OCI-LY1 (cell line): ENCODE data around the gene AADAC.

Experiments
- H2AFZ ChIP-seq: fragments of 200-600 bp; sonication (generic), shearing (Covaris generic); 2 replicates; pipeline ENCODE4 v1.6.0; 2014; ENCODE audit warnings: antibody characterized with exemption, mild to moderate bottlenecking, low read length
- H3F3A ChIP-seq: fragments of 200-600 bp; sonication (generic), shearing (Covaris generic); 2 replicates; pipeline ENCODE4 v1.6.0; 2014; ENCODE audit warnings: mild to moderate bottlenecking, antibody characterized with exemption, low read length, moderate library complexity; ENCODE audit not compliant: insufficient read depth
- H3K27ac ChIP-seq: fragments of 200-600 bp; sonication (generic); 2 replicates; pipeline ENCODE4 v1.5.1; 2014; ENCODE audit warnings: low read length, mixed run types, mild to moderate bottlenecking, low read depth; ENCODE audit not compliant: poor library complexity, severe bottlenecking
- H3K27me3 ChIP-seq: fragments of 200-600 bp; sonication (generic); 2 replicates; pipeline ENCODE4 v1.6.0; 2014; ENCODE audit warnings: antibody characterized with exemption, mild to moderate bottlenecking, low read length, moderate library complexity; ENCODE audit not compliant: insufficient read depth
- H3K36me3 ChIP-seq: fragments of 200-600 bp; sonication (generic); 2 replicates; pipeline ENCODE4 v1.6.1; 2014; ENCODE audit warnings: mild to moderate bottlenecking, antibody characterized with exemption, low read length, moderate library complexity, mixed read lengths; ENCODE audit not compliant: insufficient read depth
- H3K4me1 ChIP-seq: fragments of 200-600 bp; sonication (generic); 2 replicates; pipeline ENCODE4 v1.5.1; 2014; ENCODE audit warnings: mild to moderate bottlenecking, low read length, moderate library complexity; ENCODE audit not compliant: insufficient read depth, severe bottlenecking
- H3K4me2 ChIP-seq: fragments of 200-600 bp; sonication (generic), shearing (Covaris generic); 2 replicates; pipeline ENCODE4 v1.6.1; 2014; ENCODE audit warnings: low read length
- H3K4me3 ChIP-seq: fragments of 200-600 bp; sonication (generic); 2 replicates; pipeline ENCODE4 v1.5.1; 2014; ENCODE audit warnings: low read length, low read depth, mild to moderate bottlenecking, mixed read lengths; ENCODE audit not compliant: poor library complexity, severe bottlenecking
- H3K79me2 ChIP-seq: fragments of 200-600 bp; shearing (Covaris generic); 2 replicates; pipeline ENCODE4 v1.6.1; 2016; ENCODE audit warnings: mixed run types, low read length, mixed read lengths; ENCODE audit not compliant: insufficient read depth
- H3K9ac ChIP-seq: fragments of 200-600 bp; sonication (generic), shearing (Covaris generic); 2 replicates; pipeline ENCODE4 v1.6.1; 2014; ENCODE audit warnings: mild to moderate bottlenecking, low read length, mixed read lengths
- H3K9me2 ChIP-seq: fragments of 200-600 bp; sonication (generic), shearing (Covaris generic); 2 replicates; pipeline ENCODE4 v1.6.1; 2014; ENCODE audit warnings: low read depth, mild to moderate bottlenecking, low read length, mixed read lengths
- H3K9me3 ChIP-seq: fragments of 200-600 bp; shearing (Covaris generic); 2 replicates; pipeline ENCODE4 v1.6.1; 2014; ENCODE audit warnings: low read length, mixed read lengths
- H4K20me1 ChIP-seq: fragments of 200-600 bp; sonication (generic), shearing (Covaris generic); 2 replicates; pipeline ENCODE4 v1.6.0; 2016; ENCODE audit warnings: mild to moderate bottlenecking, low read length; ENCODE audit not compliant: insufficient read depth
- EZH2 ChIP-seq: fragments of 200-600 bp; sonication (generic), shearing (Covaris generic); IDR thresholded peaks from 2 replicates; pipeline ENCODE4 v1.8.0; 2017; ENCODE audit warnings: borderline replicate concordance, mixed run types, mild to moderate bottlenecking, antibody characterized with exemption, low read length, moderate library complexity, mixed read lengths
- TF ChIP-seq, protein P1 (sequence below): fragments of 200-600 bp; sonication (generic), shearing (Covaris generic); IDR thresholded peaks from 2 replicates; pipeline ENCODE4 v1.5.1; 2017; ENCODE audit warnings: mild to moderate bottlenecking, antibody characterized with exemption, low read length, moderate library complexity, mixed read lengths

The AADAC gene

DNA sequence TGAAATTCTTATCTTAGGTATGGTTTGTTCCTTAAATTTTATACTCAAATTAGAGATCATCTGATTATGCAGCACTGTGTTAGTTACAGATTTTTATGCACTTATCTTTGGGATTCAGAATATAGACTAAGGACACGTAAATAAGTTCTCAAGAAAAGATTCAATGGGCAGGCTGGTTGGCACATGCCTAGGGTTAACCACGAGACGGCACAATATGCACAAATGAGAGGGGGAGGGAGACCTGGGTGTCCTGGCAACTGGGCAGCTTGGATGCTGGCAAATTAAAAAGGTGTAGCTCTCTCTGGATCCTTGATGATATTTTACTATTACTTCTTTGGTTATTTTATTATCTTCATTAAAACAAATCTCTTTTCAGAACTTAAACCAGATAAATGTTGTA is 672 bp downstream of the AADAC start:
- Histone ChIP-seq H3K9me2 (no peaks in the 10 kb centered on the region), H3K79me2 (no peaks in the 10 kb centered on the region), H3K27me3 (no peaks in the 10 kb centered on the region; the same call in 1 of the 2 replicates), H3K4me1 (no peaks in the 10 kb centered on the region), H4K20me1 (no peaks in the 10 kb centered on the region), H3K36me3 (no peaks in the 10 kb centered on the region), H3F3A (no peaks in the 10 kb centered on the region), H2AFZ (no peak overlapping the region), H3K9ac (no peak overlapping the region), H3K4me2 (no peak overlapping the region), H3K9me3 (no peaks in the 10 kb centered on the region), H3K27ac (no peak overlapping the region), H3K4me3 (no peak overlapping the region)
- TF ChIP-seq, protein P1, sequence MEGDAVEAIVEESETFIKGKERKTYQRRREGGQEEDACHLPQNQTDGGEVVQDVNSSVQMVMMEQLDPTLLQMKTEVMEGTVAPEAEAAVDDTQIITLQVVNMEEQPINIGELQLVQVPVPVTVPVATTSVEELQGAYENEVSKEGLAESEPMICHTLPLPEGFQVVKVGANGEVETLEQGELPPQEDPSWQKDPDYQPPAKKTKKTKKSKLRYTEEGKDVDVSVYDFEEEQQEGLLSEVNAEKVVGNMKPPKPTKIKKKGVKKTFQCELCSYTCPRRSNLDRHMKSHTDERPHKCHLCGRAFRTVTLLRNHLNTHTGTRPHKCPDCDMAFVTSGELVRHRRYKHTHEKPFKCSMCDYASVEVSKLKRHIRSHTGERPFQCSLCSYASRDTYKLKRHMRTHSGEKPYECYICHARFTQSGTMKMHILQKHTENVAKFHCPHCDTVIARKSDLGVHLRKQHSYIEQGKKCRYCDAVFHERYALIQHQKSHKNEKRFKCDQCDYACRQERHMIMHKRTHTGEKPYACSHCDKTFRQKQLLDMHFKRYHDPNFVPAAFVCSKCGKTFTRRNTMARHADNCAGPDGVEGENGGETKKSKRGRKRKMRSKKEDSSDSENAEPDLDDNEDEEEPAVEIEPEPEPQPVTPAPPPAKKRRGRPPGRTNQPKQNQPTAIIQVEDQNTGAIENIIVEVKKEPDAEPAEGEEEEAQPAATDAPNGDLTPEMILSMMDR: no peak
- no peak for TF ChIP-seq EZH2

DNA sequence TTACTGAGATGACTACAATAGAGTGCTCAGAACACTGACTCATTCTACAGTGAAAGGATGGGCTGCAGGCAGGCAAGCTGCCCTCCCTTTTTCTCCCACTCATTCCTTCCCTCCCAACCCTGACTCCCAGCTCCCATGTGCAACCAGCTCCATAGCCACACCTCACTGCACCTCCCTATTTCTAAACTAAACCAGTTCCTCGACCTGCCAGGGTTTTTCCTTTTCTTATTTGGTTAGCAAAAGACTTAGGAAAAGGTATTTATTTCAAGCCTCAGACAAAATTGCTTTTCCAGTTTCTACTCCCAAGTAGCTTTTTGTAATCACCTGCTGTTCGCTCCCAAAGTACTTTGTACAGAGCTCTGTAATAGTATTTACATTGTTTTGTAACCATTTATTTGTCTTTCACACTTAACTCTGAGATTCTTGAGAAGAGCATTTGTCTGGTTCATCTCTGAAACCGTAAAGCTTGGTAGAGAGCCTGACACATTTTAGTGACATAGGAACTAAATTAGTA is 2.2 kb downstream of the AADAC start:
- no peaks in the 10 kb centered on the region for H3K9me3 ChIP-seq
- H3K27me3 ChIP-seq: no peaks in the 10 kb centered on the region; the same call in 1 of the 2 replicates
- no peak overlapping the region for H3K27ac ChIP-seq
- H3K79me2 ChIP-seq: no peaks in the 10 kb centered on the region
- H3K4me3 ChIP-seq: no peak overlapping the region
- TF ChIP-seq EZH2: no peak
- TF ChIP-seq, protein P1: no peak
- H3K9ac ChIP-seq: no peak overlapping the region
- no peaks in the 10 kb centered on the region for H3K9me2 ChIP-seq
- no peaks in the 10 kb centered on the region for H3K36me3 ChIP-seq
- H3F3A ChIP-seq: no peaks in the 10 kb centered on the region
- H3K4me1 ChIP-seq: no peaks in the 10 kb centered on the region
- H3K4me2 ChIP-seq: no peak overlapping the region
- H4K20me1 ChIP-seq: no peaks in the 10 kb centered on the region
- no peak overlapping the region for H2AFZ ChIP-seq

DNA sequence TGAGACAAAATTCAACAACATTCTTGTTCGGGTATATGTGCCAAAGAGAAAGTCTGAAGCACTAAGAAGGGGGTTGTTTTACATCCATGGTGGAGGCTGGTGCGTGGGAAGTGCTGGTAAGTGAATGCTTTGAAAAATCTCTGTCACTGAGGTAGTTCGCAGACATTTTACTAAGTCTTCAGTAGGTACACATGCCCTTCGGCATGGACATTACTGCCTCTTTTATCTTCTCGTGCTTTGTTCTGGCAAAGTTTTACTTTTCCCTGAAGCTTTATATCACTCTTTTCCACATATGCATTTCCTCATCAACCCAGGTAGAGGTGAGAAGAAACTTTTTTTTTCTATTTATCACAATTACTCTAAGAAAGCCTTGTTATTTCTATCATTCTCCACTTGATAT is 3.6 kb downstream of the AADAC start:
- Histone ChIP-seq H3K4me3 (no peak overlapping the region), H3K27ac (no peak overlapping the region), H3K9ac (no peak overlapping the region), H3K4me1 (no peaks in the 10 kb centered on the region), H3K79me2 (no peaks in the 10 kb centered on the region), H3K9me2 (no peaks in the 10 kb centered on the region), H4K20me1 (no peaks in the 10 kb centered on the region), H3F3A (no peaks in the 10 kb centered on the region), H2AFZ (no peak overlapping the region), H3K36me3 (no peaks in the 10 kb centered on the region), H3K9me3 (no peaks in the 10 kb centered on the region), H3K4me2 (no peak overlapping the region), H3K27me3 (no peaks in the 10 kb centered on the region)
- no peak for TF ChIP-seq EZH2
- TF ChIP-seq, protein P1: no peak
